Natural killer cell treated with Interleukin-12 subunit alpha and Interleukin-12 subunit beta and Interleukin-15 and Interleukin-18, amount 100 ng/mL, for 72 hours (primary cell): ENCODE measurements around the gene TBCCD1. TPM values are rescaled to one million over a fixed set of nuclear protein-coding genes. Genes with fewer than 3 reads are reported as not detected.
"Not testable (repeated sequence)": the region's sequence is repeated elsewhere in the genome, so short reads cannot be mapped to it uniquely, and the experiment has no call there.

ENCODE experiments used
- ATAC-seq, 2 donors: fragments of 150-1000 bp; cut with Tn5 transposase in 1 of 2; sonication (Bioruptor Pico), chemical (Tn5 transposase) in 1 of 2; 2 replicates each; pipeline ENCODE4 v1.10.0; 2021
- DNase-seq: peaks from one replicate; pipeline ENCODE4 v3.0.0; 2022; ENCODE audit warnings: low spot score
- H3K27ac Mint-ChIP-seq, 2 donors: 1 replicate in 1 of 2; 2 replicates in 1 of 2; pipeline ENCODE4 v1.8.0; 2022; ENCODE audit warnings: mixed read lengths in 2 of 2, mild to moderate bottlenecking in 1 of 2, moderate library complexity in 1 of 2
- H3K27me3 Mint-ChIP-seq, 2 donors: 1 replicate in 1 of 2; 2 replicates in 1 of 2; pipeline ENCODE4 v1.8.0; 2022; ENCODE audit warnings: mixed read lengths in 2 of 2
- H3K36me3 Mint-ChIP-seq: one replicate; pipeline ENCODE4 v1.8.0; 2022; ENCODE audit warnings: mixed read lengths
- H3K4me1 Mint-ChIP-seq, 2 donors: 1 replicate in 1 of 2; 2 replicates in 1 of 2; pipeline ENCODE4 v1.8.0; 2022; ENCODE audit warnings: low read depth in 2 of 2, mixed read lengths in 2 of 2, mild to moderate bottlenecking in 1 of 2
- H3K4me3 Mint-ChIP-seq: one replicate; pipeline ENCODE4 v1.8.0; 2022; ENCODE audit warnings: mixed read lengths
- H3K9me3 Mint-ChIP-seq: 2 replicates; pipeline ENCODE4 v1.8.0; 2022; ENCODE audit warnings: mixed read lengths
- total RNA-seq, 2 donors: library from RNA; stranded (reverse); gene quantifications; one replicate each; pipeline ENCODE4 v1.2.3, GENCODE V29; 2022

TBCCD1 gene
- total RNA-seq, 2 donors from 2014 or later: 16.3 to 21.8 TPM

GRCh38 chr3:186498022-186498421, 69.1 kb downstream of the TBCCD1 start:
- not testable (repeated sequence) for H3K36me3 Mint-ChIP-seq, H3K4me1 Mint-ChIP-seq, H3K9me3 Mint-ChIP-seq, DNase-seq, H3K4me3 Mint-ChIP-seq, H3K27me3 Mint-ChIP-seq, ATAC-seq, H3K27ac Mint-ChIP-seq

DNA sequence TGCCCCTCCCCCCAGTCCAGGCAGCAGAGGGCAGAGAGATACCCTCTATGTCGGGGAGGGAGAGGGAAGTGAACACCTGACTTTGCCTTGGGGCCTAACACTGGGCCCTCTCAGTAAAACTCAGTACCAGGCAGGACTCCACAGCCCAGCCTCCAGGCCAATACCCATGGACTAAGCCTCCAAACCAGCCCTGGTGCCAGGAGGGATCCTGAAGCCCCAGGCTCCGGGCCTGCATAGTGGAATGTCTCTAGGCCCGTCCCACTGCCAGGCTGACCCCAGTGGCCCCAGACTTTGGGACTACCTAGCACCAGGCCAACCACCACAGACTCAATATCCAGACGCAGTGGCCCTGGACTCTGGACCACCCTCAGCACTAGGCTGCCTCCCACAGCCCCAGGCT, 69.5 kb downstream of the TBCCD1 start:
- ATAC-seq (peak in 1 of 2 donors; percentile 52), DNase-seq (no peak)
- Mint-ChIP-seq H3K9me3 (peaks cover 4% of the 10 kb centered on the region), H3K4me3 (no peak overlapping the region), H3K27me3 (peaks cover 5 to 7% of the 10 kb centered on the region in 2 donors), H3K36me3 (peaks cover 6% of the 10 kb centered on the region), H3K27ac (no peak overlapping the region), H3K4me1 (peaks cover under 1 to 3% of the 10 kb centered on the region in 2 donors)

DNA sequence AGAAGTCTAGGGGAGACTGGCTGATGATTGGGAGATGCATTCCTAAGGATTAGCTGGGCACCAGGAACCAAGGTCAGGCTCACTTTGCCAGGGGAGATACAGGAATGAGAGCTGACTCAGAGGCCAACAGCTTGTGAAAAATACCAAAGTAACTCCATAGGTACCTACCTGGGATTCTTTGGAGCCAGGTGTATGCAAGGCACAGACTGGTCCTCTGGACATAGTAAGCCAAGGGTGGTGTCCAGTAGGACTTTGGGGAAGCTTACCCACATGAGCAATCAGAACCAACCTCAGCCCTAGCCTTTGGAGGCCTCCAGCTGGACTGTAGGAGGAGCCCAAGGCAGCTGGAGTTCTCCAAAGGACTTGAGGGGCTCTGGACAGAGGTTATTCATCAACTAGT, 70.5 kb downstream of the TBCCD1 start:
- Mint-ChIP-seq H3K9me3 (peaks cover 4% of the 10 kb centered on the region), H3K27ac (no peak overlapping the region), H3K4me1 (no peaks in the 10 kb centered on the region), H3K36me3 (peaks cover 6% of the 10 kb centered on the region), H3K27me3 (peaks cover 5 to 7% of the 10 kb centered on the region in 2 donors), H3K4me3 (no peak overlapping the region)
- no peak for DNase-seq
- ATAC-seq: no peak

Other genes with a start within 250 kb of the TBCCD1 start
- gene DGKG, start 205.1 kb downstream of the TBCCD1 start, total RNA-seq: 1 to 10 TPM; 6.2 to 7.5 TPM
- gene CRYGS, start 23.0 kb downstream of the TBCCD1 start, total RNA-seq: 1 to 10 TPM; 4.5 to 5.7 TPM
- 10 to 100 TPM; 84.2 to 99.6 TPM for gene DNAJB11, start 3.4 kb upstream of the TBCCD1 start, total RNA-seq
- not detected for gene AHSG, start 45.7 kb upstream of the TBCCD1 start, total RNA-seq
- not detected for gene FETUB, start 73.1 kb upstream of the TBCCD1 start, total RNA-seq
- not detected for gene HRG, start 98.7 kb upstream of the TBCCD1 start, total RNA-seq
- gene KNG1, start 150.0 kb upstream of the TBCCD1 start, total RNA-seq: not detected
- 100 to 1,000 TPM; 399 to 539 TPM for gene EIF4A2, start 216.2 kb upstream of the TBCCD1 start, total RNA-seq
- gene RFC4, start 239.1 kb upstream of the TBCCD1 start, total RNA-seq: 100 to 1,000 TPM in 1 of 2 donors, 10 to 100 TPM in 1; 63.1 to 114 TPM